Heart left ventricle (tissue), 16 donors: ENCODE results near the gene ADM2. TPM values are rescaled to one million over a fixed set of nuclear protein-coding genes. Genes with fewer than 3 reads are reported as not detected.

ENCODE experiments used
- ATAC-seq, 4 donors: fragments of 200-7000 bp; cut with Tn5 transposase; one replicate each; pipeline ENCODE4 v1.9.1; 2020 to 2022; ENCODE audit warnings: moderate library complexity in 4 of 4, mild to moderate bottlenecking in 3 of 4, moderate number of reproducible peaks in 1 of 4
- DNase-seq, 5 donors: peaks; one replicate each; pipeline ENCODE4 v3.0.0-alpha.2; 2020
- H3K27ac ChIP-seq, 12 donors: fragments of 200-600 bp; sonication (generic) in 4 of 12; one replicate each; pipeline versions ENCODE4 v1.5.0 to v1.8.0; 2016 to 2022; ENCODE audit warnings: mild to moderate bottlenecking in 2 of 12
- H3K27me3 ChIP-seq, 9 donors: fragments of 200-600 bp; sonication (generic) in 2 of 9; one replicate each; pipeline versions ENCODE4 v1.5.1 to v1.8.0; 2016 to 2022; ENCODE audit warnings: mild to moderate bottlenecking in 3 of 9
- H3K36me3 ChIP-seq, 9 donors: fragments of 200-600 bp; sonication (generic) in 2 of 9; one replicate each; pipeline versions ENCODE4 v1.5.0 to v1.8.0; 2018 to 2022; ENCODE audit warnings: mild to moderate bottlenecking in 2 of 9
- H3K4me1 ChIP-seq, 12 donors: fragments of 200-600 bp; sonication (generic) in 4 of 12; one replicate each; pipeline versions ENCODE4 v1.5.0 to v1.8.0; 2016 to 2022; ENCODE audit warnings: mild to moderate bottlenecking in 3 of 12
- H3K4me3 ChIP-seq, 12 donors: fragments of 200-600 bp; sonication (generic) in 4 of 12; one replicate each; pipeline versions ENCODE4 v1.5.0 to v1.8.0; 2017 to 2022; ENCODE audit warnings: mild to moderate bottlenecking in 9 of 12, moderate library complexity in 4 of 12
- H3K9me3 ChIP-seq, 12 donors: fragments of 200-600 bp; sonication (generic) in 4 of 12; one replicate each; pipeline versions ENCODE4 v1.5.0 to v1.8.0; 2016 to 2022; ENCODE audit warnings: mild to moderate bottlenecking in 1 of 12
- POLR2A ChIP-seq, 2 donors: fragments of 450-650 bp; IDR thresholded peaks; one replicate each; pipeline ENCODE4 v1.6.1; 2017; ENCODE audit warnings: antibody characterized with exemption in 2 of 2, mild to moderate bottlenecking in 2 of 2, moderate library complexity in 2 of 2
- WGBS, 4 donors: extraction: QIAGEN DNeasy Blood & Tissue Kit in 2 of 4; methylation state at CpG; one replicate each; pipeline versions ENCODE4 v1.1.5 to v1.1.7; 2013 to 2018; 5-methylcytosine and 5-hydroxymethylcytosine counted together
- intact Hi-C, 10 donors: fragments of 100-400 bp; cut with DNase I; formaldehyde crosslinking; loops; one replicate each; pipeline versions ENCODE4 v1.11.1 to v1.14.2; 2022
- polyA plus RNA-seq, 2 donors: library from polyadenylated mRNA; stranded (reverse); fragments of 200-250 nt; gene quantifications; one replicate each; pipeline ENCODE4 v1.2.3, GENCODE V29; 2013
- total RNA-seq, 9 donors: library from RNA; depleted of rRNA in 2 of 9; stranded (reverse); fragments of >200 nt in 2 of 9; fragmentation: NEBNext Ultra II Directional in 3 of 9; extraction: Animal tissue kit (Norgen Biotek cat#: 25700) in 3 of 9; gene quantifications; one replicate each; pipeline versions ENCODE4 v1.1.0 to v1.2.4, GENCODE V29; 2016 to 2023
- TF ChIP-seq, protein P1 (sequence below), 12 donors: fragments of 200-600 bp; sonication (generic) in 4 of 12; IDR thresholded peaks; one replicate each; pipeline versions ENCODE4 v1.5.0 to v1.8.0; 2018 to 2022; ENCODE audit warnings: antibody characterized with exemption in 12 of 12, mild to moderate bottlenecking in 5 of 12
- donor health status: ischemic (EF 13 %, LVEDD 7.1; RV severe dilation, severe dysfunction).
- donor health status: healthy with polysubstance abuse.
- donor health status: DM: no; HTN: yes; CAD: no.
- donor health status: DM: no; HTN: no; CAD: no.
- donor health status: ischemic (EF 25% LVEDD 6.9; RV normal size, moderate dysfunction).
- donor health status: ischemic (EF 25% LVEDD 5.7; RV mildly dilated, moderate dysfunction).
- donor health status: healthy.
- donor health status: DM: yes; HTN: yes; CAD: no.
- donor health status: ischemic (EF 35%, LVEDD 5.7; RV mildly dilated, moderate dysfunction).
- donor health status: nonischemic (EF 11% LVEDD 7.7; RV severe dilation, severe dysfunction).
- donor health status: DM: yes; HTN: yes; CAD: no.
- donor health status: PGD.
- donor health status: ischemic (EF 29% LVEDD 5.4; RV normal size, mild dysfunction).
- donor health status: nonischemic (EF 23%, LVEDD 6.1; RV moderate dilation, normal function).

ADM2 gene
- total and polyA plus RNA-seq, 11 donors, result 0.04 to 0.67 (median 0.20) TPM; not detected in 7

DNA sequence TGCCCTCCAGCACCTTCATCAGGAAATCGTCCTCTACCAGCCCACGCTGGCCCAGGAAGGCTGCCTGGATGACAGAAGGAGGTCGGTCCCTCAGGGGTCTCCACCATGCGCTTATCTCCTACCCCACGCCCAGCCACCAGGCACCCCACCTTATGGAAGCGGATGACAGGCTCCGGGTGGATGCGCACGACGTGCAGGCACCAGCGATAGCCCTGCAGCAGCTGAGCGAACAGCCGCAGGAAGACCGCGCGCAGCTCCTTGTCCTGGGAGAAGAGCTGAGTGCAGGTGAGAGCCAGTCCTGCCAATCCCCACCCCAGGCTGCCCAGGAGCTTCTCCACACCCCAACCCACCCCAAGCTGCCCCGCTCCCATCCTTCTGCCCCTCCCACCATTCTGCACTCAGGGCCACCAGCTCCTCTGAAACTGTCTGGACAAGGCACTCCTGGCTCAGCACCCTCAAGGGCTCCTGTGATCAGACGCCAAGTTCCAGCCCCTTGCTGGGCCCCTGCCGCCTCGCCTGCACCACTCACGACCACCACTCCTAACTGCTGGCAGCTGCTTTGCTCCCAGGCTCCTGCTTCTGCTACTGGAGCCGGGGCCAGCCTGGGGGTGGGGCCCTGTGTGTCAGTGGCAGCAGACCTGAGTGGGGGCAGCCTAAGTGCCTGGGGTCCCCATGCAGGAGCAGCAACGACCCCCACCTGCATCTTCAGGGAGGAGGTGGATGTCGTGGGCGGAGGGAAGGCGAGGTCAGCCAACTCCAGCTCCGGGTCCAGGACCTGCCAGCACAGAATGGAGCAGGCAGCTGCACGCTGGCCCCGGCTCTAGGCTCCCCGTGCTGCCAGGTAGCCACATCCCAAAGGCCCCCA is 16.0 kb upstream of the ADM2 start:
- H3K27me3 ChIP-seq, result no peaks in the 10 kb centered on the region
- no peak overlapping the region for H3K4me3 ChIP-seq
- TF ChIP-seq, protein P1, sequence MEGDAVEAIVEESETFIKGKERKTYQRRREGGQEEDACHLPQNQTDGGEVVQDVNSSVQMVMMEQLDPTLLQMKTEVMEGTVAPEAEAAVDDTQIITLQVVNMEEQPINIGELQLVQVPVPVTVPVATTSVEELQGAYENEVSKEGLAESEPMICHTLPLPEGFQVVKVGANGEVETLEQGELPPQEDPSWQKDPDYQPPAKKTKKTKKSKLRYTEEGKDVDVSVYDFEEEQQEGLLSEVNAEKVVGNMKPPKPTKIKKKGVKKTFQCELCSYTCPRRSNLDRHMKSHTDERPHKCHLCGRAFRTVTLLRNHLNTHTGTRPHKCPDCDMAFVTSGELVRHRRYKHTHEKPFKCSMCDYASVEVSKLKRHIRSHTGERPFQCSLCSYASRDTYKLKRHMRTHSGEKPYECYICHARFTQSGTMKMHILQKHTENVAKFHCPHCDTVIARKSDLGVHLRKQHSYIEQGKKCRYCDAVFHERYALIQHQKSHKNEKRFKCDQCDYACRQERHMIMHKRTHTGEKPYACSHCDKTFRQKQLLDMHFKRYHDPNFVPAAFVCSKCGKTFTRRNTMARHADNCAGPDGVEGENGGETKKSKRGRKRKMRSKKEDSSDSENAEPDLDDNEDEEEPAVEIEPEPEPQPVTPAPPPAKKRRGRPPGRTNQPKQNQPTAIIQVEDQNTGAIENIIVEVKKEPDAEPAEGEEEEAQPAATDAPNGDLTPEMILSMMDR (IDR thresholded peaks at IDR 0.05), result no peak
- no peak for TF ChIP-seq POLR2A (IDR thresholded peaks at IDR 0.05)
- H3K4me1 ChIP-seq, result peaks cover 0 to 23% (median 12%) of the 10 kb centered on the region in 12 donors
- no peak for DNase-seq
- 87 to 95% (median 92%) methylated on average over 19 to 30 of the region's 30 CpGs for WGBS, 4 donors
- H3K9me3 ChIP-seq, result no peaks in the 10 kb centered on the region
- no peak overlapping the region for H3K27ac ChIP-seq
- H3K36me3 ChIP-seq, result peaks cover 2 to 79% (median 75%) of the 10 kb centered on the region in 9 donors
- ATAC-seq, result no peak
- intact Hi-C loops, result loop anchor here in 1 of 10 donors (10.0 kb wide), 1 partner anchor 240 kb away; no protein-coding TSS in a partner anchor

- H3K9me3 ChIP-seq, result no peaks in the 10 kb centered on the region
- H3K36me3 ChIP-seq, result peaks cover 2 to 59% (median 54%) of the 10 kb centered on the region in 9 donors
- ATAC-seq (no peak), DNase-seq (no peak)
- no peaks in the 10 kb centered on the region for H3K27me3 ChIP-seq
- WGBS, 4 donors, result 85 to 96% (median 88%) methylated on average over 15 to 24 of the region's 24 CpGs
- intact Hi-C loops, result loop anchor here in 1 of 10 donors (10.0 kb wide), 1 partner anchor 243 kb away; no protein-coding TSS in a partner anchor
- no peak overlapping the region for H3K27ac ChIP-seq
- no peak overlapping the region for H3K4me3 ChIP-seq
- peaks cover 0 to 44% (median 31%) of the 10 kb centered on the region in 12 donors for H3K4me1 ChIP-seq
- TF ChIP-seq, protein P1 (IDR thresholded peaks at IDR 0.05), result no peak
- TF ChIP-seq POLR2A (IDR thresholded peaks at IDR 0.05), result no peak
Measured at GRCh38 chr22:50467341-50467740, 14.0 kb upstream of the ADM2 start.

DNA sequence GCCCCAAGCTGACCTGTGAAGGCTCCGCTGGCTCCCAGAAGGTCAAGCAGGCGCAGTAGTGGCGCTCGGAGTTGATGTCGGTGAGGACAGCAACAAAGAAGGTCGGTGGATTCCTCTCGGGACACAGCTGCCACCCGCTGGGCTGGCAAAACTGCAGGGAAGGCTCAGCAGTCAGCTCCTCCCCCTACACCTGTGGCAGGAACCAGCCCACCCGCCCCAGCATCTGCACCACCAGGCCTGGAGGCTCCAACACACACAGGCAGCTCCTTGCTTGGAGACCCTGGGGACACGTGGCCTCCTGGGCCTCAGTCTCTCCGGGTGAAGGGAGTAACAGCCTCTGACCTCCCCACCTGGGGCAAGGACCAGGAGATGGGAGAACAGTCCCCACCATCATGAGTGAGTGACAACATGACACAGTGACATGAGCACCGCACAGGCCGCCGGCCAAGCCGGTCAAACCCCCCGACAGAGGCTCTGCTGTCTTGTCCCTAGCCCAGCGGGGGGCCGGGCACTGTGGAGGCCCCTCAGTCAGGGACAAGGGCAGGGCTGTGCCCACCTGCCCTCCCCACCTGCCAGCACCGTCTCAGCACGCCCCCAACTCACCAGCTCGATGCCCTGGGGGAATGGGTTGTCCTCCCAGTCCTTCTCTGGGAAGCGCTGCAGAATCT is 13.4 kb upstream of the ADM2 start:
- H3K9me3 ChIP-seq, result no peaks in the 10 kb centered on the region
- no peak for TF ChIP-seq POLR2A (IDR thresholded peaks at IDR 0.05)
- TF ChIP-seq, protein P1 (IDR thresholded peaks at IDR 0.05), result no peak
- ATAC-seq, result no peak
- H3K4me1 ChIP-seq, result peaks cover 0 to 49% (median 37%) of the 10 kb centered on the region in 12 donors
- DNase-seq, result no peak
- H3K4me3 ChIP-seq, result no peak overlapping the region
- no peaks in the 10 kb centered on the region for H3K27me3 ChIP-seq
- no peak overlapping the region for H3K27ac ChIP-seq
- intact Hi-C loops, result loop anchor here in 1 of 10 donors (10.0 kb wide), 1 partner anchor 243 kb away; no protein-coding TSS in a partner anchor
- 78 to 87% (median 84%) methylated on average over 13 to 22 of the region's 22 CpGs for WGBS, 4 donors
- peaks cover 2 to 53% (median 49%) of the 10 kb centered on the region in 9 donors for H3K36me3 ChIP-seq

DNA sequence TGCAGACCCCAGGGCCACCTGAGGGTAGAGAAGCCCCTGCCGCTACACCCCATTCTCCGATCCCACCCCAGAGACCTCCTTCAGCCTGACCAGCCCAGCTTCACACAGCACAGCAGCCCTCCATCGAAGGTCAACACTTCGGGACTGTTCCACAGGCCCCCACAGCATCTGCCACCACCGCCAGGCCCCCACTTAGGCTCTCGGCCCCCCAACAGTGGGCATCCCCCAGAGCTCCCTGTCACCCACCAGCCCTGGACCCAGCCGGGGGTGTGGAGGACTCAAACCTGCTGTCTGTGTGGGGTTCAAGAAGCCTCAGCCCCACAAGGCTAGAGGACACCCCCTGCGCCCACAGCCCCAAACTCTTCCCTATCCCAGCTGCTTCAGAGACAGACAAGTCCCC is 12.7 kb upstream of the ADM2 start:
- 79 to 91% (median 84%) methylated on average over 8 of the region's 8 CpGs for WGBS, 4 donors
- Histone ChIP-seq H3K9me3 (no peaks in the 10 kb centered on the region), H3K4me3 (no peak overlapping the region), H3K27me3 (no peaks in the 10 kb centered on the region), H3K36me3 (peaks cover 2 to 46% (median 42%) of the 10 kb centered on the region in 9 donors), H3K27ac (peak overlapping the region in 1 of 12 donors; percentile 77), H3K4me1 (peaks cover 0 to 57% (median 44%) of the 10 kb centered on the region in 12 donors)
- DNase-seq (no peak), ATAC-seq (no peak)
- no peak for TF ChIP-seq POLR2A (IDR thresholded peaks at IDR 0.05)
- TF ChIP-seq, protein P1 (IDR thresholded peaks at IDR 0.05), result no peak
- intact Hi-C loops, result loop anchor here in 1 of 10 donors (10.0 kb wide), 1 partner anchor 244 kb away; no protein-coding TSS in a partner anchor
